Occipital lobe (tissue), 2 donors: ENCODE measurements around the gene MT1H. TPM values are rescaled to one million over a fixed set of nuclear protein-coding genes. Genes with fewer than 3 reads are reported as not detected.

ENCODE experiments used
- DNase-seq: peaks from one replicate; lab custom pipeline; 2025; lab: John Stamatoyannopoulos, UW
- total RNA-seq: library from RNA; depleted of rRNA; stranded (reverse); fragments of >200 nt; gene quantifications from one replicate; pipeline ENCODE4 v1.2.3, GENCODE V29; 2014

The MT1H gene
- total RNA-seq, 1 donor from 2014 or later: not detected

DNA sequence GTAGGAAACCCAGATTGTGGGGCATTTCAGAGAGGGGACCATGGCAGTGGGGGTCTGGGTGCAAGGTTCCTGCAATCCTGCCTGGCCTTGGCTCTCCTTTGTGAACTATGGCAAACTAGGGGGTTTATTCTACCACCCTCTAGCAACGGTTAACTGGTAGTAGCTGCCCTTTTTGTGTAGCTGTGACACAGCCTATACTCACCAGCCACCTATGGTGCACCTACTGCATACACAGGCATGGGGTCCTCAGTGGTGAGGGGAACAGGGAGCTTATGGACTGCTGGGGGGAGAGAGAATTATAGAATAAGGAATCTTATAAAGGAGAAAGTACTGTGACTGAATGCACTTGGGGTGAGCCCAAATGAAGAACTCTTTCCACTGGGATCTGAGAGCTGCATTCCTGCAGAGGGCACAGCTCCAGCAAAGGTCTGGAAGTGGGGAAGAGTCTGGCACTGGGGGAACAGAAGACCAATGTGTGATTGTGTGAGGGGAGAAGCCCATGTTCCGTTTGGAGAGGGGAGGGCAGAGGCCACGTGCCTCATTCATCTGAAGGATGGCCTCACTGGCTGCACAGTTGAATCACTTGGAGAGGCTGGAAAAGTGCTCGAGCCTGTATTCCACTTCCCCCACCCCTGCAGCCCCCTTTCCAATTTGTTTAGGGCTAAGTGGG is 14.8 kb downstream of the MT1H start:
- DNase-seq: no peak

GRCh38 chr16:56684926-56685590 is 15.4 kb downstream of the MT1H start:
- no peak for DNase-seq

- DNase-seq: no peak
Measured at GRCh38 chr16:56686758-56687157, 17.1 kb downstream of the MT1H start.

DNA sequence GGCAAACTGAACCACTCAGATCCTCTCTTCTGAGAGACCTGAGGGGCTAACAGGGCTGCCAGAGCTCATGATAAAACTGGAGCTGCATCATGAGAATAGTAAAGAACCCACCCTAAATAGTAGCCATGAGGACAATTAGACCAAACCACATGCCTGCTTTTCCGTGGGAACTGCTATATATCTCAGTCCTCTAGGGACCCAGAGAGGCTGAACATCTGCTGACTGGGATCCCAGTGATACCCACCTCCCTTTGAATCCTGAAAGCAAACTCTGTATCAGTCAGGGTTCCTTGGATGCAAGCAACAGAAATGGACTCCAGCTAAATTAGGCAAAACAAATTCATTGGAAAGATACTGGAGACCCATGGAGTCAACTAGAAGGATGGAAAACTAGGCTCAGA is 19.1 kb downstream of the MT1H start:
- no peak for DNase-seq

DNA sequence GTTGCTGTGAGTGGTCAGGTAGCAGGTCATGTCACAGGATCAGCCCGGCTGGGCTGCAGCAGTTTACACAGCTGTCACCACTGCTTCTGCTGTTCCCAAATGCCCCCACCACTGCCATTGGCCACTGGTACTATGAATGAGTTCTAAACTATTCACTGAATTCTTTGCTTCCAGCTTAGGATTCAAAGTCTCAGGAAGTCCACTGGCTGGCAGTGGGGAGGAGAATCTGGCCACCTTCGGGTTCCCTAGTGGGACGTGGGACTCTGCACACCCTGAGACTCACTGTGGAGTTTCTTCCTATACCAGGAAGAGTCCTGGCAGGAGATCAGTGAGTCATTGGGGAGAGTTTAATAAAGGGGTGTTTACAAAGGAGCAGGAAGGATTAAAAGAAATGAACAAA is 19.6 kb downstream of the MT1H start:
- DNase-seq: no peak

DNA sequence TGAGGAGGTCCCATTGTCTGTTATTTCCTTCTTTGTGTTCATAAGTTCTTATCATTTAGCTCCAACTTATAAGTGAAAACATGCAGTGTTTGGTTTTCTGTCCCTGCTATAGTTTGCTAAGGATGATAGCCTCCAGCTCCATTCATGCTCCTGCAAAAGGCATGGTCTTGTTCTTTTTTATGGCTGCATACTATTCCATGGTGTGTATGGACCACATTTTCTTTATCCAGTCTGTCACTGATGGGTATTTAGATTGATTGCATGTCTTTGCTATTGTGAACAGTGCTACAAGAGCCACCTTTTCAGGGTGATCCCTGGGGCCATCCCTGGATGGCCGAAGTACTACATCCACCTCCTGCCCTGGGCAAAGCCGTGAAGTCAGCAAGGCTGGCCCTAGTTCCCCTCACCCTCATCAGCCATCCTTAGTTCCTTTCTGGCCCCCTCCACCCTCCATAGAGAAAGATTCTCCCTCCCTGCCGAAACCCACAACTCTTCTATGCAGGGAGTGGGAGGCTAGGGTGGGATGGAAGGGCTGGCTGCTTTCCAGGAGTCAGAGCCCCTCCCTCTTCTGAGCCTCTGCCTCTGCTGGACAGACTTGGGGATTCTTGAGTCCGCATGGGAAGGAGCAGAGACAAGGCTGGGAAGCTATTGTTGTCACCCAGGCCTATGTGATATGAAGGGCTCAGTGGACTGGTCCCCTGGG is 21.0 kb downstream of the MT1H start:
- no peak for DNase-seq

DNA sequence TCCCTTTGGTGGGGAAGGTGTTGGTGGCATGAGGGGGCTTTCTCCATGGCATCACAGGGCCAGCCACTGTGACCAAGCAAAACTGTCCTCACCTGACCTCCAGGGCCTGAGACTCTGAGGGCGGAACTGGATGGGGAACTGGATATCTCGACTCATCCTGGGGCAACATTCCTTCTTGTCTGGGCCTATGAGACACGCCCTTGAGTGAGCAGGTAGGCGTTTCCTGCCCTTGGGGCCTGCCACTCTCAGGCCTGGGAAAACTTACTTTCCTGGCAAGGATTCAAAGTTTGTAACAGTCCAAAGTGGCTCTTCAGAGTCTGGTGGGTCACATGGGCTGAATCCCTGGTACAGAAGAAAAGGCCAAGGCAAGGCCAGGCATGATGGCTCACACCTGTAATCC is 22.3 kb downstream of the MT1H start:
- no peak for DNase-seq

GRCh38 chr16:56695246-56695645 is 25.6 kb downstream of the MT1H start:
- no peak for DNase-seq

GRCh38 chr16:56697456-56698155 is 28.0 kb downstream of the MT1H start:
- DNase-seq: no peak

DNA sequence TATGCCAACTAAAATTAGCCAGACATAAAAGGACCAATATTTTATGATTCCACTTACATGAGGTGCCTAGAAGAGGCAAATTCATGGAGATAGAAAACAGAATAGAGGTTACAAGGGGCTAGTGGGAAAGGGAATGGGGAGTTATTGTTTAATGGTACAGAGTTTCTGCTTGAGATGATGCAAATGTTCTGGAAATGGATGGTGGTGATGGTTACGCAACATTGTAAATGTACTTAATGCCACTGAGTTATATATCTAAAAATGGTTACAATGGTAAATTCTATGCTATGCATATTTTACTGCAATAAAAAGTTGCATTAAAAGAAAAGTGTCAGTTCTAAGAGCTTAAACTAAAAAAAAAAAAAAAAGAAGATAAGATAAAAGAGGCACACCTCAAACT is 30.6 kb downstream of the MT1H start:
- no peak for DNase-seq

DNA sequence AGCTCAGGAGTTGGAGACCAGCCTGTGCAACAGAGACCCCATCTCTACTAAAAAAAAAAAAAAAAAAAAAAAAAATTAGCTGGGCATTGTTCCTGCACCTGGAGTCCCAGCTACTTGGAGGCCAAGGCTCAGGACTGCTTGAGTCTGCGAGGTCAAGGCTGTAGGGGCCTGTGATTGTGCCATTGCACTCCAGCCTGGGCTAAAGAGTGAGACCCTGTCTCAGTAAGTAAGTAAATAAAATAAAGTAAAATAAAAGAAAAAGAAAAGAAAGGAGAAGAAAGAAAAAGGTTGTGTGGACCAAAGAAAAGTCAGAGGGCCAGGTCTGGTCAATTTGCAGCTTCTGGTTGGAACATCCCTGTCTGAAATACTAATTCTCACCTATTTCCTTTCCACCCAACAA is 31.0 kb downstream of the MT1H start:
- no peak for DNase-seq

- no peak for DNase-seq
Measured at GRCh38 chr16:56701534-56701933, 31.9 kb downstream of the MT1H start.

GRCh38 chr16:56702836-56703235 is 33.2 kb downstream of the MT1H start:
- DNase-seq: no peak

GRCh38 chr16:56708525-56709442 is 39.2 kb downstream of the MT1H start:
- no peak for DNase-seq

DNA sequence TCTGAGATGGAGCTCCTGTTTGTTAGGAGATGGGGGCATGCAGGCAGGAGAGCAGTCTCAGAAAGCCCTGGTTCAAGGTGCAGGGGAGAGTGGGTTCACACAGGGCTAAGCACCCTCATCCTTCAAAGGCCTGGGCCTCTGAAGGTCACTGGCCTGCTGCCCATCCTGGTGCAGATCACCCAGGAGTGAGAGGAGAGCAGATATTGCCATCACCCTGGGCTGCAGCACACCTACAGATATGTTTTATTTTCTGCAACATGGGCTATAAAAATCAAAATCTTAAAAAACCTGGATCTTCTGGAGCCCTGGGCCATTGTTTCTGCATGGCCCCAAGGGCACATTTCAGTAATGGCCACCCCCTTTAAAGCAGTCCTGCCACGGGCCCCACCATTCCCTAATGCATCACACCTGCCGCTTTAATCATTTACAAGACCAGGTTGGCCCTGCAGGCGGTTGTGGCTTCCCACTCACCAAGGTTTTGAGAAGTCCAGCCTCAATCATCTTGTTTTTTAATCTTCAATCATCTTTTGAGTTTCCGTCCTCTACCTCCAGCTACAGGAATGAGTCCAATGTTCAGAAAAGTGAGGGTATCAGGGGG is 39.9 kb downstream of the MT1H start:
- DNase-seq: no peak

- DNase-seq: no peak
Measured at GRCh38 chr16:56710181-56710737, 40.6 kb downstream of the MT1H start.

GRCh38 chr16:56711862-56712261 is 42.2 kb downstream of the MT1H start:
- DNase-seq: no peak

- no peak for DNase-seq
Measured at GRCh38 chr16:56713794-56714193, 44.2 kb downstream of the MT1H start.

DNA sequence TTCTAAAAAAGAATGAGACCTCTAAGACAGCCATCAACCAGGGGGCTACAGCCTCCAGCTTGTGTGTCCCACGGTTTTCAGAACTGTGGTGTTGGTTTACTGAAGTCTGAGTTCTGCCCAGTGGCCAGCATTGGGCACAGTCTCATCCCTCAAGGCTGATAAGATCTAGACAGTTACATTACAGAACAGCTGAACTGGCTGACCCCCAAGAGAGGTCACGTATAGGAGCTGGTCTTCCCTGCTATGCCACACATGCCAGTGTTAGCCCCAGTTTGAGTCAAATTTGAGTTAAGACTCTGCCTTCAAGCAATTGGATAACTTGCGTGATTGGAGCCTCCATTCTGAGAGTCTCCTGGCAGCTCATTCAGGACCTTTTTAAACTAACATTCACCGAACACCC is 45.5 kb downstream of the MT1H start:
- DNase-seq: no peak

DNA sequence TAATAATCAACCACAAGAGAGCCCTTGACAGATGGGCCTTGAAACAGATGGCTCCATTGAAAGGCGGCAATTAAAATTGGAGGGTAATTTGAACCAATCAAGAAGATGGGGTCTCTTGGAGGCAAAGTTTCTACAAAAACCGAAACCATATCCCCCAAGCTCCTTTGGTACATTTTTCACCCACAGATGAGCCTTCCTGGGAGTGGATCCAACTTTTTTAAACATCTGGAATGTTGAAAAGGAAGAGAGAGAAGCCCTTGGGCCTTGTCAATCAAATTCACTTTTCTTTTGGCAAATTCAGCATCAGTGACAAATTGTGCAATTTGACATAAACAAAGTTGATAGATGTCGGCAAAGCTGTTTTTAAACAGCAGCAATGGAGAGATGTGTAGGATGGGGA is 47.1 kb downstream of the MT1H start:
- DNase-seq: no peak
